GM13976 (cell line): ENCODE results near the gene CALHM5.
"Not testable (repeated sequence)": the region's sequence is repeated elsewhere in the genome, so short reads cannot be mapped to it uniquely, and the experiment has no call there.

ENCODE experiments used
- DNase-seq: peaks from one replicate; pipeline ENCODE4 v3.0.0; 2012; ENCODE audit warnings: low spot score
- in situ Hi-C: fragments of 300-500 bp; cut with MboI; formaldehyde crosslinking; loops from one replicate; pipeline ENCODE4 v1.12.0; 2022; ENCODE audit warnings: low sequenced_read_pairs, mixed read lengths, inconsistent platforms; ENCODE audit not compliant: unreplicated experiment
- TF ChIP-seq, protein P1 (sequence below): IDR thresholded peaks from 2 replicates; pipeline ENCODE4 v1.5.1; 2012; ENCODE audit warnings: borderline replicate concordance, mild to moderate bottlenecking; ENCODE audit not compliant: insufficient read depth; ENCODE audit errors: extremely low read depth, missing control alignments, control extremely low read depth

The CALHM5 gene

DNA sequence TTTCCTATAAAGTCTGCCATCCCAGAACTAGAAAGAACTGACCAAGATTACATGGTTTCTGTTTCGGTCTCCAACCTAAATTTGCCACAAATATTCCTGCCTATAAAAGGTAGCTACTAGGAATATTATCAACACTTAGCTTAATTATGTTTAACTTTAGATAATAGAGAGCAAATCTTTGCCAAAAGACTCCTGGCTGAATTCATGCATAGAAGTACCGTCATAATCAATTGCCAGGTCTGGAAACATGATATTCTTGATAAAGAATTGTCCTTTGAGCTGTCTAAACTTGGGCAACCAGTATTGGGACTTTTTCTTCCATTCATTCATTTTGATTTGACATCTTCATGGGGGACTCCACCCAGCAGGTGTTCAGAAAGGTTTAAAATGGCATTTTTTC is 27.8 kb upstream of the CALHM5 start:
- no peak for DNase-seq
- in situ Hi-C loops = no loop called here
- TF ChIP-seq, protein P1, sequence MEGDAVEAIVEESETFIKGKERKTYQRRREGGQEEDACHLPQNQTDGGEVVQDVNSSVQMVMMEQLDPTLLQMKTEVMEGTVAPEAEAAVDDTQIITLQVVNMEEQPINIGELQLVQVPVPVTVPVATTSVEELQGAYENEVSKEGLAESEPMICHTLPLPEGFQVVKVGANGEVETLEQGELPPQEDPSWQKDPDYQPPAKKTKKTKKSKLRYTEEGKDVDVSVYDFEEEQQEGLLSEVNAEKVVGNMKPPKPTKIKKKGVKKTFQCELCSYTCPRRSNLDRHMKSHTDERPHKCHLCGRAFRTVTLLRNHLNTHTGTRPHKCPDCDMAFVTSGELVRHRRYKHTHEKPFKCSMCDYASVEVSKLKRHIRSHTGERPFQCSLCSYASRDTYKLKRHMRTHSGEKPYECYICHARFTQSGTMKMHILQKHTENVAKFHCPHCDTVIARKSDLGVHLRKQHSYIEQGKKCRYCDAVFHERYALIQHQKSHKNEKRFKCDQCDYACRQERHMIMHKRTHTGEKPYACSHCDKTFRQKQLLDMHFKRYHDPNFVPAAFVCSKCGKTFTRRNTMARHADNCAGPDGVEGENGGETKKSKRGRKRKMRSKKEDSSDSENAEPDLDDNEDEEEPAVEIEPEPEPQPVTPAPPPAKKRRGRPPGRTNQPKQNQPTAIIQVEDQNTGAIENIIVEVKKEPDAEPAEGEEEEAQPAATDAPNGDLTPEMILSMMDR = no peak

DNA sequence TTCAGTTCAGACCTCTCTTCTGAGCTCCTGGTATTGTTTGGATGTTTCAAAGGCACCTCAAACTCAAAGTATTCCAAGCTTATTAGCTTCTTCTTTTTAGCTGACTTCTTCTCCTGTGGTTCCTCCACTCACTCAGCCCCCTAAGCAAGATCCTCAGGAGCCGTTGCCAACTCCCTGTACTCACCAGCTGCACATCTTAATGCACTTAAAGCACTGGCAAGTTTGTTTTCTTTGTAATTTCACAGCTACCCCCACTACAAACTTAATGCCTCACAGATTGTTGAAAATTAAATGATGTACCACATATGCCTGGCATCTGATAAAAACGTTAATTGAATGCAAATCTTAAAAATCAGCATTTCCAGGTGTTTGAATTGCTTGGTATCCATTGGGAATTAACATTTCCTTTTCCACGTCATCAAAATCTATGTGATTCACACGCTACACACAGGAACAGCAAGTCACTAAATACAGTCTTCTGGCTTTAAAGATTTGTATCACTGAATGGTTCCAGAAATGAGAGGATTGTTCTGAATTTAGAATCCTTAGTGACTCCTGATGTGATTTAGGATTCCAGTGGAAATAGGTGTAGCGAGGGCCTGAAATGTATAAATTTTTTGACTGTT is 25.8 kb upstream of the CALHM5 start:
- TF ChIP-seq, protein P1 = no peak
- in situ Hi-C loops = no loop called here

DNA sequence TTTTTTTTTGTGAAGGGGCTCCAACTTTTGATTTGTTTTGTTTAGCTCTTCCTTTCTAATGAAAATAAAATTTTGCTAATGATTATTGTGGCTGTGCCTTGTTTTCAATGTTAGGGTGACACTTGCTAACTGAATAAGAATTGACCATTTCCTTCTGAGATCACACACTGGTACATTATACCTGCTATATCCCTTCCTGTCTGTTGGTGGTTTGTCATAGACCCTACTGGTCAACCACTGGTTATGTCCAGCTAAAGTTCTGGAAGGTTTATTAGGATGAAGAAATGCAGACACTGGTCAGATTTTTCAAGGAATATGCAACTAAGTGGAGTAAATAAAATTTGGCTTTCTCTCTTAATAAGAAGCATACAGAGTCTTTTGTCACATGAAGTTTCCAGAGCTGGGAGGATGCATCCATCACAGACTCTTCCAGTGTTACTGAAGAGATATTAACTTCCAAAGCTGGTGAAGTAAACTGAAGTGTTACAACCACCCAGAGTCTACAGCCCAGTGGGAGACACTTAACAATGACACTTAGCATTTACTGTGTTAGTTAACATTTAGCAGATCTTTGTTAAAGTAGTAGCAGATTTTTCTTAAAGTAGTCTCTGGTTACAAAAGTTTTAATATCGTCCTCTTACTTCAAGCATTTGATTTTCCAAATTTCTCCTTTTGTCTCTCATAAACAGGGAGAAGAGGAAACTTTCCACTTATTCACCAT is 19.7 kb upstream of the CALHM5 start:
- in situ Hi-C loops = no loop called here
- TF ChIP-seq, protein P1 = no peak
- DNase-seq = no peak

More for the DNA sequence above, 25.8 kb upstream of the CALHM5 start:
- no peak for DNase-seq

DNA sequence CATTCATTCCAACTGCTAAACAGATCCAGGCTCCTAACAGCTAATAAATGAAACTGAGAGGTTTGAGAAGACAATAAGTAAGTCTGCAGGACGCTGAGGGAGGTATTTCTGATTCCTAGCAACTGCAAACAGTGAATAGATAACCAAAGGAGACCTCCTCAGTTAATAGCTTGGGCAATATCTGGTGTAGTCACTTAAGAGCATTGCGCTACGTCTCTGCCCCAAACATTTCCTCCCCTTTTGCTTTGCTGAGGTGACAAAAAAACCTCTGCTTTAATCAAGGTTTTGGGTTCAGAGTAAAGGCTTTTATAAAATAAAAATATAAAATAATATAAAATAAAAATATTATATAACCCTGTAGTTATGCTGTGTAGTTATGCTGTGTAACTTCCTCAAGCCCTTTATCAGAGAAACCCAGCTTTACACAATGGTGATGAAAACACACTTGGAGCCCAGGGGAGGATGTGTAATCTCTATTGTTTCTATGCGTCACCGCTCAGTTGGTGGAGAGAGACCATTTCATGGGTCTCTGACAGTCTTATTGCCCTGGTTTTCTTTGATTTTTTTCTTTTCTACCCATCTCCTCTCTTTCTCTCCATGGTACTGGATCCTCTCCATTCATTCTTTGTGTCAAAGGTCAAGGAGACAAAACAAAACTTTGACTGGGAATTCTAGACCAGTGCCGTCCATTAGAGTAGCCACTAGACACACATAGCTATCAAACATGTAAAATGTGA is 18.9 kb upstream of the CALHM5 start:
- TF ChIP-seq, protein P1 = no peak
- in situ Hi-C loops = no loop called here
- DNase-seq = no peak

DNA sequence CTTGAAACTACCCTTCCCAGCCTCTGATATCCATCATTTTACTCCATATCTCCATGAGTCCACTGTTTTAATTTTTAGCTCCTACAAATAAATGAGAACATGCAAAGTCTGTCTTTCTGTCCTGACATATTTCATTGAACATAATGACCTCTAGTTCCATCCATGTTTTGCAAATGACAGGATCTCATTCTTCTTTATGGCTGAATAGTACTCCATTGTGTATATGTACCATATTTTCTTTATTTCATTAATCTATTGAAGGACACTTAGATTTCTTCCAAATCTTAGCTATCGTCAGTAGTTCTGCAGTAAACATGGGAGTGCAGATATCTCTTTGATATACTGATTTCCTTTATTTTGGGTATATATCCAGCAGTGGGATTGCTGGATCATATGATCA is 16.3 kb upstream of the CALHM5 start:
- in situ Hi-C loops, DNase-seq: not testable (repeated sequence)

DNA sequence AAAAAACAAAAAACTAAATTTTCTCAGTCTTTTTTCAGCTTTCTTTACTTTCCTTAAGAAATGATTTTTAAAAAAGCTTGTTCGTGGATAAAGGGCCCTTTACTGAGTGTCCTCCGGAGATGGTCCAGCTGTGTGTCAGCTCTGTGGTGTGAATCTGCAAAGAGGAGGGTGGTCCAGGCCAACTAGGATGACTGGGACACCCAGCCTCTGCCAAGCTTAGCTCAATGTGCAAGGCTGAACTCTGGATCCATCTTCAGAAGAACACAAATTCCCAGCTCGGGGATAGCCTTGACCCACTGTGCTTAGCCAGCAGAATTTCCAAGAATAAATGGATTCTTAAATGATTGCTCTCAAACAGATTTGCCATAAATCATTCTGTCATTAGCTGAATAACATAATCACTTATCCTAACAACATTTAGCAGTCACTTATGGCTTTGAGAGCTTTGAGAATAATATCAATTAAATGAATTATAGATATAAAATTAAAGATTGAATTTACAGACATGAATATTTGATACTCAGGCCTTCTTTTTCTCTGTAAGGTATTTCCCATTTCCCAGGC is 14.2 kb upstream of the CALHM5 start:
- TF ChIP-seq, protein P1 = no peak
- in situ Hi-C loops = no loop called here
- DNase-seq = no peak
